Activated gamma-delta T cell treated with anti-CD3 and anti-CD28 coated beads, Interleukin-2, amount 50 U/mL, for 16 hours (primary cell): ENCODE data around the gene MOAP1.
A peak's percentile ranks its signal among the peaks of the same experiment; 100 is the strongest.
"Not testable (repeated sequence)": the region's sequence is repeated elsewhere in the genome, so short reads cannot be mapped to it uniquely, and the experiment has no call there.

Experiments
- DNase-seq: peaks from one replicate; pipeline ENCODE4 v3.0.0-alpha.2; 2020; ENCODE audit warnings: low read depth

MOAP1 gene, protein sequence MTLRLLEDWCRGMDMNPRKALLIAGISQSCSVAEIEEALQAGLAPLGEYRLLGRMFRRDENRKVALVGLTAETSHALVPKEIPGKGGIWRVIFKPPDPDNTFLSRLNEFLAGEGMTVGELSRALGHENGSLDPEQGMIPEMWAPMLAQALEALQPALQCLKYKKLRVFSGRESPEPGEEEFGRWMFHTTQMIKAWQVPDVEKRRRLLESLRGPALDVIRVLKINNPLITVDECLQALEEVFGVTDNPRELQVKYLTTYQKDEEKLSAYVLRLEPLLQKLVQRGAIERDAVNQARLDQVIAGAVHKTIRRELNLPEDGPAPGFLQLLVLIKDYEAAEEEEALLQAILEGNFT

DNA sequence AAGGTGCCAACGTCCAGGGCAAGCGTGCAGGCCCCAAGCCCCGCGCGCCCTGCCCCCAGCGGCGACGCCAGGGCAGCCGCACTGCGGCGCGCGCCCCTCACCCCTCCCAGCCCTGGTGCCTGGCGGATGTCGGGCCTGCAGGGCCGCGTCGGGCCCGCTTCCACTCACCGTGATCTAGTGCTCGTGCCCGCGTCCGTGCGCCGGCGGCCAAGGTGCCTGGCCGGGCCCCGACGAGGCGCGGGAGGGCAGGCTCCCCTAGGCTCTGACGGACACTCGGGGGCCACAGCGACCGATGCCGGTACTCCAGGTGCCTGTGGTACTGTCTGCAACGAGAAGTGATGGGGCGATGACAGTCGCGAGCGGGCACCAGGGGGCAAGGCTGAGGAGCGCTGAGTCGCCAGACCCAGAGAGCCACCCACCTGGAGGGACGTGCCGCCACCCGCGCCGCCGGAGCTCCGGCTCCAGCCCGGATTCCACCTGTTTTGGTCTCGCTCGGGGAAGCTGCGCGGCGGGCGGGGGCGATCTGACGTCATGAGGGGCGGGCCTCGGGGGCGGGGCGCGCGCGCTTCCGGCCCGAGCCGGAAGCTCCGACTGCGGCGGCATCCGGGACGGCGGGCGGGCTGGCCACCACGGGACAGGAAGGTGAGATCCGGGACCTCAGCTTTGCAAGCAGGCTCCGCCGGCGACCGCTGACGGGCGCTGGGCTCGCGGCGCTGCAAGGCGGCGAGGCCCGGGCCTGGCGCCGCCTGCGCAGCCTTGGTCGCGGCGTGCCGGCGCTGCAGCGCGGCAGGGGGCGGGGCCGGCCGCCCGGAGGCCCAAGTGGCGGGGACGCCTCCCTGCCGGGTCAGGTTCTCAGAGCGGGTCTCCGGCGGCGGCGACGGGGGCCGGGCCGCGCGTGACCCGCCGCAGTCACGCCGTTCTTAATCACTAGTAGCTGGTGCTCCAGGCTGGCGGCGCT is at the start of gene MOAP1, which contains the start of gene LYSET:
Gene MOAP1 (minus strand): TSS at position 507 of the 958 bp plus-strand sequence. CDS start 655 bp downstream, outside the sequence.
Gene LYSET (plus strand): TSS at position 927 of the 958 bp plus-strand sequence. CDS start 89 bp downstream, outside the sequence.
- peak; percentile 86 for DNase-seq

DNA sequence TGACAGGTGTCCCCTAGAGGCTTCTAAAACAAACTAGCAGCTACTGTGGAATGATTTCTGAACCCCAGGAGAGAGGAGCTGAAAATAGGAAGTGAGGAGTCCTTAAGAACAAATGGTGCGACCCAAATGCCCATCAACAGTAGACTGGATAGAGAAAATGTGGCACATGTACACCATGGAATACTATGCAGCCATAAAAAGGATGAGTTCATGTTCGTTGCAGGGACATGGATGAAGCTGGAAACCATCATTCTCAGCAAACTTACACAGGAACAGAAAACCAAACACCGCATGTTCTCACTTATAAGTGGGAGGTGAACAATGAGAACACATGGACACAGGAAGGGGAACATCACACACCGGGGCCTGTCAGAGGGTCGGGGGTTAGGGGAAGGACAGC is 48.4 kb upstream of the MOAP1 start:
- DNase-seq = not testable (repeated sequence)

GRCh38 chr14:93232159-93232558 is 47.5 kb upstream of the MOAP1 start:
- no peak for DNase-seq

DNA sequence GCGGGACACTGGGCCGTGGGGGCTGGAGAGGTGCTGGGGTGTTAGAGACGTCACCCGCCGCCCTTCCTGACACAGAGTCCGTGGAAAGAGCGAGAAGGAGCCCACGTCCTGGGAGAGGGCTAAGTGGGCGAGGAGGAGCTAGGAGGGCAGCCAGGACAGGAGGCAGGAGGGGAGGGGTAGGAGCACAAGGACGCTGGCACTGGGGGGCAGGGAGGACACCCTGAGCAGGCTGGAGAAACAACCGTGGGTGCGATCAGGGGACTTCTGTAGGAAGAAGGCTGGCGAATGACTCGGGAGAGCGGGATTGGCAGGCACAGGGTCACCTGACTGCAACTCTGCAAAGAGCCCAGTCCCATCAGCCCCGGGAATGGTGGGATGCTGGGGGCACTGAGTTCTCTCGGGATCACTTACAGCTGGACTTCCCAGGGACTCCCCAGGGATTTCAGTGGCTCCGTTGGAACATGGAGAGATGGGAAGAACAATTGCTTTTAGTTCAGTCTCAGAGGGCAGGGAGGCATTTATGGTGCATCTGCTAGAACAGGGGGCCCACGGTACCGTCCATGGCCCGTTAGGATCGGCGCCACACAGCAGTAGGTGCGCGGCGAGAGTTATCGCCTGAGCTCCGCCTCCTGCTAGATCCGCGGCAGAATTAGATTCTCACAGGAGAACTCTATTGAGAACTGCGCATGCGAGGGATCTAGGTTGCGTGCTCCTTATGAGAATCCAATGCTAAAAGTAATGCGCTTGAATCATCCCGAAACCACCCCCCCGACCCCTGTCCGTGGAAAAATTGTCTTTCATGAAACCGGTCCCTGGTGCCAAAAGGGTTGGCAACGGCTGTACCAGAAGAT is 46.7 kb upstream of the MOAP1 start:
- DNase-seq = no peak

DNA sequence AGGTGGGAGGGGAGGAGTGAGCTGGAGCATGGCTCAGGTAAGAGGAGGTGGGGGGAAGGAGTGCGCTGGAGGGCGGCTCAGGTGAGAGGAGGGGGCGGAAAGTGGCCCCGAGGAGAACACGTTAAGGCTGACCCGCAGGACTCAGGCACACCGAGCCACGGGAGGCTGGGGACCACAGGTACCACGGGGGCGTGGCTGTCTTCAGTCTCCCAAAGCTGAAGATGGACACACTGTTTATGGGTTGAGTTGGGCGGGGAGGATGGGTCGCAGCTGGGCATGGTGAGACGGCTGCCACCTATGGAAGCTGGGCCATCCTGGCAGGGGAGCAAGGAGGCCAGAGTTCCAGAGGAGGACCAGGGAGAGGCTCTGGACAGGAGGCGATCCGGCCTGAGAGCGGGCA is 45.8 kb upstream of the MOAP1 start:
- DNase-seq = no peak

DNA sequence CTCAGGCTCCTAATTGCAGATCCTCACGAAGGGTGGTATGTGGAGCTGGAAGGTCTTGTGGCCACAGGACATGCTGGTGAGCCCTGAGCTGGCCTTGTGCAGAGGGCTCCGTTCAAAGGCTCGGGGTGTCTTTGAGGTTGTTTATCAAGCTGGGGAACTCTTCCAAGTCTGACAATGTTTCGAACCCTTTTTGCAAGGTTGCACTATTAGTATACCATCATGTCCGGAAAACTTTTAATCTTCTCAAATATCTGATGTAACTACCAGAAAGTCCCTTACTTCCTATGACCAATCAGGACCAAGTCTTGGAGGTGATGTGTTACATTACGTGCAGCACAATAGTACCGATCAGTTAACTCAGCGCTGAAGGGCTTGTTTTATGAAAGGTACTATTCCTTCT is 43.9 kb upstream of the MOAP1 start:
- DNase-seq = no peak

DNA sequence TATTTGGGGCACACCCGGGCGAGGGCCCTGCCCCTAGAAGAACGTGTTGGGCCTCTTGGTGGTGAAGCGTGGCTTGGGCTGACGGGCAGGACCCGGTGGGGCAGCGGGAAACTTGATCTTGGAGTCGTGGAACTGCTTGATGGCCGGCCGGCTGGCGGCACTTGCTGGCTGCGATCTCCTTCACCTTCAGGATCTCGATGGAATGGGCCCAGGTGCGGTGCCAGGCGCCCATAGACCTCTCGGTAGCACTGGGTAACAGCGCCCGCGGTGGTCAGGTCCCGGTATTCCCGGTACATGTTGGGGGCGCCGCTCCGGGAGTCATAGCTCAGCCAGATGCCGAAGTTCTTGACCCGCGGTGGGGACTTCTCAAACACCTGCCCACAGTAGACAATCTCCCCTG is 38.9 kb upstream of the MOAP1 start:
- DNase-seq = no peak

DNA sequence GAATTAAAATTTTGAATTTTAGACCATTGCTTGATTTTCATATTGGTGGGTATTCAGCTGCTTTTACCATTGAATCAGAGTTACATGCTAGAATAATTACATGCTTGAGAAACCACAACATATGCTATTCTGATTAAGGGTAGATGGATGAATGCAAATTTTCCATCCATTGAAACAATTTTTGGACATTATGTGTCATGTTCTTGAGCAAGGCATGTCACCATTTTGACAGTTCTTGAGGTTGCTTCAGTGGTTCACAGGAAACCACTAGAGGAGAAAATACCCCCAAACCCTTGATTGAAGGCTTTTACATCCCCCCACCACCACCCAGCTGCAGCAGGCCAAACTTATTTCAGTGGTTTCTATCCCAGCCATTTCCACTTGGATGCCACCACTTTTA is 35.8 kb upstream of the MOAP1 start:
- DNase-seq = no peak

DNA sequence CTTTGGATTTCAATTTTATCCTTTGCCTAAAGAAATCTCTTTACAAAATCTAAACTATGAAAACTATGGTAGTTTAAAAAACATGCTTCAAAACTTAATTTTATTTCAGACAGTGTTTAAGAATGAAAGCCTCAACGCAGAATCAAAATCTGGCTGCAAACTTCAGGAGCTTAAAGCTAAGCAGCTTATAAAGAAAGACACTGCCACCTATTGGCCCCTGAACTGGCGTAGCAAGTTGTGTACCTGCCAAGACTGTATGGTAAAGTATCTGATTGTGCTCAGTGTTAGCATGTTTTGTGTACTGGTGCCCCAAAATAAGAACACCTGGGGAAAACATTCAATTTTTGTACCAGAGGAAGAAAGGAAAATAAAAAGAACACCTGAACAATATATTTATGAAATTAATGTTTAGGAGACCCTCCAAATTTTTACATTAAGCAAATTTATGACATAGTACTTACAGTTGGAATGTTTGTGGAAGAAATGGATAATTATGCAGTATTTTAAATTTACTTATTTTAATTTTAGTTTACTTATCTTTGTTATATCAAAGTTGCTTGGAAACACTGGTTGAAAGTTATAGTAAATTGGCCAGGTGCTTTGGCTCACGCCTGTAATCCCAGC is 34.5 kb upstream of the MOAP1 start:
- no peak for DNase-seq

- DNase-seq = no peak
Observed at GRCh38 chr14:93214598-93214997, 29.9 kb upstream of the MOAP1 start.

DNA sequence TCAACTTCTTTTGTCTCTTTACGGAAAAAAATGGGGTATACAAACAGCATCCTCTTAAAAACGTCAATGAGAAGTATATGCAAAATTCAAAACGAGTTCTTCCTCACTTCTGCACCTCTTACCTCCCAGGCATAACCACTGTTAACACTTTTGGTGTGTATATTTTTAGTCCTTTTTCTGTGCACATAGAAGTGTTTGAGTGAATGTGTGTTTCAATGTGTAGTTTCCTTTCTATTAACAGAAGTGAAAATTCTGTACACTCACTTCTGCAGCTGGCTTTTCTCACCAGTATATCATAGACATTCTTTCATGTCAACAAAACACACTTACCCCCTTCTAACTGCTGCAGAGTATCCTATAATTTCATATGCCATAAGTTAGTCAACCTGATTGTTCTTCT is 27.7 kb upstream of the MOAP1 start:
- DNase-seq = no peak

- no peak for DNase-seq
Observed at GRCh38 chr14:93207468-93208308, 23.0 kb upstream of the MOAP1 start.

GRCh38 chr14:93206793-93207467 is 22.2 kb upstream of the MOAP1 start, which contains the start of the genes GON7 and UBR7:
TSS of gene GON7 (minus strand) at chr14:93207065. CDS start at chr14:93207037, 28 bp downstream.
TSS of gene UBR7 (plus strand) at chr14:93207256. CDS start at chr14:93207292, 36 bp downstream.
- peak; percentile 82 for DNase-seq

DNA sequence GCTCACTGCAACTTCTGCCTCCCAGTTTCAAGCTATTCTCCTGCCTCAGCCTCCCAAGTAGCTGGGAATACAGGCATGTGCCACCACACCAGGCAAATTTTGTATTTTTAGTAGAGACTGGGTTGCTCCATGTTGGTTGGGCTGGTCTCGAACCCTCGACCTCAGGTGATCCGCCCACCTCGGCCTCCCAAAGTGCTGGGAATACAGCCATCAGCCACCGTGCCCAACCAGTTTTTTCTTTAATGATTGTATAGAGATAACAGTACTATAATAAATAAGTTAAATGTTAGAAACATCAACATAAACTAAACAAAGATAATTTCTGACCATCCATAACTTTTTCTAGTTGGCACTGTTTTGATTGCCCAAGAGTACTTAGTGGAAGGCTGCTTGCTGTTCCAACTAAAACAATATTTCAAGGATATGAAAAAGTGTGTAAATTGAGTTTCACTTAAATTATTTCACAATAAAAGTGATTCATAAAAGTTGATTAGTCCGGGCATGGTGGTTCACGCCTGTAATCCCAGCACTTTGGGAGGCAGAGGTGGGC is 16.5 kb upstream of the MOAP1 start:
- DNase-seq = no peak

- DNase-seq = no peak
Observed at GRCh38 chr14:93200553-93200952, 15.9 kb upstream of the MOAP1 start.

GRCh38 chr14:93199031-93199430 is 14.3 kb upstream of the MOAP1 start:
- no peak for DNase-seq

- DNase-seq = no peak
Observed at GRCh38 chr14:93195316-93195999, 10.8 kb upstream of the MOAP1 start.

- DNase-seq = no peak
Observed at GRCh38 chr14:93186956-93187355, 2.3 kb upstream of the MOAP1 start.

GRCh38 chr14:93186466-93186865 is 1.8 kb upstream of the MOAP1 start:
- DNase-seq = no peak
